GM12873 (cell line): ENCODE data around the gene DZIP3.

ENCODE experiments used
- CTCF ChIP-seq: IDR thresholded peaks from 2 replicates; pipeline ENCODE4 v1.5.1; 2012; ENCODE audit warnings: low read depth, mild to moderate bottlenecking, moderate library complexity, low read length, control low read depth; ENCODE audit not compliant: insufficient read depth; ENCODE audit errors: missing control alignments

The DZIP3 gene

GRCh38 chr3:108662142-108662738, 72.7 kb downstream of the DZIP3 start:
- peak; percentile 61 for TF ChIP-seq CTCF

GRCh38 chr3:108664266-108664665, 74.7 kb downstream of the DZIP3 start:
- no peak for TF ChIP-seq CTCF

DNA sequence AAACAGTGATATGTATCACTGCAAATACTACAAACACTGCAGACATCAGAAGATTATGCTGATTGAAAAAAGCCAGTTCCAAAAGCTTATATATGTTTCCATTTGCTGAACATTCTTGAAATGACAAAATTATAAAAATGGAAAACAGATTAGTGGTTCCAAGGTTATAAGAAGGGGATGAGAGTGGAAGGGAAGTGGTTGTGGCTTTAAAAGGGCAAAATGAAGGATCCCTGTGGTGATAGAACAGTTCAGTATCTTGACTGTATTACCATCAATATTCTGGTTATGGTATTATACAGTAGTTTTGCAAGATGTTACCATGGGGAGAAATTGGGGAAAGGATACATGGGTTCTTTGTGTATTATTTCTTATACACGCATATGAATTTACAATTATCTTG, 77.8 kb downstream of the DZIP3 start:
- TF ChIP-seq CTCF, result no peak

DNA sequence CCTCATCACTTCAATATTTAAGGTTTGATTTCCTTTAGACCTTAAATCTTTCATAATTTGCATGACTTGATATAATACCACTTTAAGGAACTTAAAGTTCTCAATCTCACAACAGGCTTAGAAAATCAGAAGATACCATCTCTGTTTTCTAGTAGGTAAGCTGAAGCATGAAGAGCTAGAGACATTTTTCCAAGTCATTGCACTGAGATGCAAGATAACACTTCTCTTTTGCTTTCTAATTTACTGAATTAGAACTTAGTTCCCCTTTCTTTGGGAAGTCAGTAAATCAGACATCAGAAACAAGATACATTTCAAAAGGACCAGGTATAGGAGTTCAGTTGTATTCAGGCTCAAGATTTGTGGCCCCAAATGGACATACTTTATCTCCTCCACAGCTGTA, 79.7 kb downstream of the DZIP3 start:
- no peak for TF ChIP-seq CTCF

DNA sequence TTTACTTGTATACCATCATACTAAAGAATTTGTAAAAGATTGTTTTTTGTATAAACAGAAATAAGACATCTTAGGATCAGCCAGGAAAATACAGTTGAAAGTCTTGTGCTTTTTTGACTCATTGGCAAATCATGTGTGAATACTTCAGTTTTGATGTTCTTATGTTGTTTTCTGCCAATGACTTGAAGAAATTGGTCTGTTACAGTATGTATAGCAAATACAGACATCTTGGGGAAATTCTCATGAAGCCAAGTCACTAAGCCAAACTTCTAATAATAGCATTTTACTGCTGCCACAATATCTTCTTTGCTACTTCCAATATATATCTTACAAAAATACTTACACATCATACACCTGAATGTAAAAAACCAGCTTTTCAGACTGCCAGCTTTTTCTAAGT, 83.2 kb downstream of the DZIP3 start:
- no peak for TF ChIP-seq CTCF

GRCh38 chr3:108673988-108674661, 84.6 kb downstream of the DZIP3 start:
- no peak for TF ChIP-seq CTCF

- TF ChIP-seq CTCF, result no peak
These were observed 88.3 kb downstream of the DZIP3 start for GRCh38 chr3:108677811-108678210.
